GM12872 (cell line): ENCODE results near the gene SCYGR2.

Experiments
- TF ChIP-seq, protein P1 (sequence below): IDR thresholded peaks from 3 replicates; pipeline ENCODE4 v1.5.1; 2011; ENCODE audit warnings: low read depth, mild to moderate bottlenecking, low read length, moderate library complexity; ENCODE audit not compliant: insufficient read depth

The SCYGR2 gene

GRCh38 chr2:227597036-227597435, 1.7 kb upstream of the SCYGR2 start:
- TF ChIP-seq, protein P1, sequence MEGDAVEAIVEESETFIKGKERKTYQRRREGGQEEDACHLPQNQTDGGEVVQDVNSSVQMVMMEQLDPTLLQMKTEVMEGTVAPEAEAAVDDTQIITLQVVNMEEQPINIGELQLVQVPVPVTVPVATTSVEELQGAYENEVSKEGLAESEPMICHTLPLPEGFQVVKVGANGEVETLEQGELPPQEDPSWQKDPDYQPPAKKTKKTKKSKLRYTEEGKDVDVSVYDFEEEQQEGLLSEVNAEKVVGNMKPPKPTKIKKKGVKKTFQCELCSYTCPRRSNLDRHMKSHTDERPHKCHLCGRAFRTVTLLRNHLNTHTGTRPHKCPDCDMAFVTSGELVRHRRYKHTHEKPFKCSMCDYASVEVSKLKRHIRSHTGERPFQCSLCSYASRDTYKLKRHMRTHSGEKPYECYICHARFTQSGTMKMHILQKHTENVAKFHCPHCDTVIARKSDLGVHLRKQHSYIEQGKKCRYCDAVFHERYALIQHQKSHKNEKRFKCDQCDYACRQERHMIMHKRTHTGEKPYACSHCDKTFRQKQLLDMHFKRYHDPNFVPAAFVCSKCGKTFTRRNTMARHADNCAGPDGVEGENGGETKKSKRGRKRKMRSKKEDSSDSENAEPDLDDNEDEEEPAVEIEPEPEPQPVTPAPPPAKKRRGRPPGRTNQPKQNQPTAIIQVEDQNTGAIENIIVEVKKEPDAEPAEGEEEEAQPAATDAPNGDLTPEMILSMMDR = no peak

- TF ChIP-seq, protein P1 = no peak
Observed at GRCh38 chr2:227597998-227598397, 695 bp upstream of the SCYGR2 start.

DNA sequence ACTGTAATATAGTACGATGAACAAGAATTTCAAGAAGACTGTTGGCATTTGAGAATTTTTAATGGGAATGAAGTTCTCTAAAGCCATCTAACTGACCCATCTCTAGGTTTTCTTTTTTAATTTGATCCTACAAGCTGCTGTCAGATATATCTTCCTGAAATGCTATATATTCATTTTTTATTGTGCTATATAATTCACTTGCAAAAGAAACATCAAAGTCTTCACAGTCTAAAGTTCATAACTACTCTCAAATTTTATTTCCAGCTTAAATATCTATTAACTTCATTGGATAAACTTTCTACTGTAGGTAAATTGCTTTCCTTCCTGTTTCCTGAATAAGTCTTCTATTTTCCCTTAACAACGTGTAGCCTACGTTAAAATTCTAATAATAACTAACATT, 3.7 kb downstream of the SCYGR2 start:
- TF ChIP-seq, protein P1 = no peak

DNA sequence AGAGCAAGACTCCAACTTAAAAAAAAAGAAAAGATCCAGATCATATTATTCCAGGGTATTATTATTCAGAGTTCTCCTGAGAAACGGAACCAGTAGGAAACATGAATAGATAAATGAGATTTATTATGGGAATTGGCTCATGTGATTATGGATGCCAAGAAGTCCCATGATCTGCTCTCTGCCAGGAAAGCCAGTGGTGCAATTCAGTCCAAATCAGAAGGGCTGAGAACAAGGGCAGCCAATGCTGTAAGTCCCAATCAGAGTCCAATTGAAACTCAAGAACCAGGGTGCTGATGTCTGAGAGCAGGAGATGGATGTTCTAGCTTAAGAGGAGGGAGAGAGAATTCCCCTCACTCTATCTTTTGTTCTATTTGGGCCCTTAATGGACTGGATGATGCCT, 7.8 kb downstream of the SCYGR2 start:
- TF ChIP-seq, protein P1 = no peak

GRCh38 chr2:227607941-227608340, 9.2 kb downstream of the SCYGR2 start:
- TF ChIP-seq, protein P1 = no peak

DNA sequence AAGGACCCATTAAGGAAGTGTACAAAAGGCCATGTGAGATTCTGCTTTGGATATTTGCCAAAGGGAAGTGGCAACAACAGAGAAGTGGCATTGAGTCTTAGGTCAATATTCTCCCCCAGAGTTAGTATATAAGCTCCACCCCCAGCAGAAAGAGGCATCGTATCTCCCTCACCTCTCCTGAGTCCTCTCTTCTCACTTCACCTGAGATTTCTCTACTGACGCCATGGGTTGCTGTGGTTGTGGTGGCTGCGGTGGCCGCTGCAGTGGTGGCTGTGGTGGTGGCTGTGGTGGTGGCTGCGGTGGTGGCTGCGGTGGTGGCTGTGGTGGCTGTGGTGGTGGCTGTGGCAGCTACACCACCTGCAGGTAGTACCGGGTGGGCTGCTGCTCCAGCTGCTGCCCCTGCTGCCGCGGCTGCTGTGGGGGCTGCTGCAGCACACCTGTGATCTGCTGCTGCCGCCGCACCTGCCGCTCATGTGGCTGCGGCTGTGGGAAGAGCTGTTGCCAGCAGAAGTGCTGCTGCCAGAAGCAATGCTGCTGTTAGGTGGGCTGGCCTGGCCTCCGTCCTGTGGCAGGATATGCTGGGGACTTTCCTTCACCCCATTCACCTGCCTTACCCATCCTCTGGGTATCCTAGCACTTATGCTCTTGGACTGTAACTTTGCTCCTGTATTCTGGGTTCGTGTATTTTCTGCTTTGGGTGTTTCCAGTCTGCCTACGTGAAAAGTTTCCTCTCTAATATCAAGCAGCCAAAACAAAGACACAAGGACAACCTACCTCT, 10.1 kb downstream of the SCYGR2 start:
- TF ChIP-seq, protein P1 = no peak

DNA sequence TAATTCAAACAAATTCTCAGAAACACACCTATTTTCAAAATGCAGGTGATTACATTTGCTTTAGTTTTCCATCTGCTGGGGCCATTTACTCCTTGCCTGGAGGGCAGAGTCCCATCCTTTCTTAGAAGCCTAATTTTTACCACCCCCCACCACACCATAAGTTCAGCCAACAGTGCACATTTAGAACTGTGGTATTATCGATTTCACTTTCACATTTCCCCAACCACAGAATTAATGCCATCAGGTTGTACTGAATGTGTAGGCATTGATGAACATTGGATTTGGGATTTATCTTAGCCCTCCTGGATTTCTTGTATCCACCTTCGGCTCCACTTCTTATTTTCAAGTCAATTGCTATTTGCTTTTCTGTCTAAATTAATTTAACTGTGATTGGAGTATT, 11.4 kb downstream of the SCYGR2 start:
- TF ChIP-seq, protein P1 = no peak
